Heart left ventricle (tissue), 16 donors: ENCODE data around the gene GNB1. TPM values are rescaled to one million over a fixed set of nuclear protein-coding genes. Genes with fewer than 3 reads are reported as not detected.
"Not testable (repeated sequence)": the region's sequence is repeated elsewhere in the genome, so short reads cannot be mapped to it uniquely, and the experiment has no call there.

ENCODE experiments used
- ATAC-seq, 4 donors: fragments of 200-7000 bp; cut with Tn5 transposase; one replicate each; pipeline ENCODE4 v1.9.1; 2020 to 2022; ENCODE audit warnings: moderate library complexity in 4 of 4, mild to moderate bottlenecking in 3 of 4, moderate number of reproducible peaks in 1 of 4
- DNase-seq, 5 donors: peaks; one replicate each; pipeline ENCODE4 v3.0.0-alpha.2; 2020
- H3K27ac ChIP-seq, 12 donors: fragments of 200-600 bp; sonication (generic) in 4 of 12; one replicate each; pipeline versions ENCODE4 v1.5.0 to v1.8.0; 2016 to 2022; ENCODE audit warnings: mild to moderate bottlenecking in 2 of 12
- H3K27me3 ChIP-seq, 9 donors: fragments of 200-600 bp; sonication (generic) in 2 of 9; one replicate each; pipeline versions ENCODE4 v1.5.1 to v1.8.0; 2016 to 2022; ENCODE audit warnings: mild to moderate bottlenecking in 3 of 9
- H3K36me3 ChIP-seq, 9 donors: fragments of 200-600 bp; sonication (generic) in 2 of 9; one replicate each; pipeline versions ENCODE4 v1.5.0 to v1.8.0; 2018 to 2022; ENCODE audit warnings: mild to moderate bottlenecking in 2 of 9
- H3K4me1 ChIP-seq, 12 donors: fragments of 200-600 bp; sonication (generic) in 4 of 12; one replicate each; pipeline versions ENCODE4 v1.5.0 to v1.8.0; 2016 to 2022; ENCODE audit warnings: mild to moderate bottlenecking in 3 of 12
- H3K4me3 ChIP-seq, 12 donors: fragments of 200-600 bp; sonication (generic) in 4 of 12; one replicate each; pipeline versions ENCODE4 v1.5.0 to v1.8.0; 2017 to 2022; ENCODE audit warnings: mild to moderate bottlenecking in 9 of 12, moderate library complexity in 4 of 12
- H3K9me3 ChIP-seq, 12 donors: fragments of 200-600 bp; sonication (generic) in 4 of 12; one replicate each; pipeline versions ENCODE4 v1.5.0 to v1.8.0; 2016 to 2022; ENCODE audit warnings: mild to moderate bottlenecking in 1 of 12
- POLR2A ChIP-seq, 2 donors: fragments of 450-650 bp; IDR thresholded peaks; one replicate each; pipeline ENCODE4 v1.6.1; 2017; ENCODE audit warnings: antibody characterized with exemption in 2 of 2, mild to moderate bottlenecking in 2 of 2, moderate library complexity in 2 of 2
- WGBS, 4 donors: extraction: QIAGEN DNeasy Blood & Tissue Kit in 2 of 4; methylation state at CpG; one replicate each; pipeline versions ENCODE4 v1.1.5 to v1.1.7; 2013 to 2018; 5-methylcytosine and 5-hydroxymethylcytosine counted together
- intact Hi-C, 10 donors: fragments of 100-400 bp; cut with DNase I; formaldehyde crosslinking; loops; one replicate each; pipeline versions ENCODE4 v1.11.1 to v1.14.2; 2022
- polyA plus RNA-seq, 2 donors: library from polyadenylated mRNA; stranded (reverse); fragments of 200-250 nt; gene quantifications; one replicate each; pipeline ENCODE4 v1.2.3, GENCODE V29; 2013
- total RNA-seq, 9 donors: library from RNA; depleted of rRNA in 2 of 9; stranded (reverse); fragments of >200 nt in 2 of 9; fragmentation: NEBNext Ultra II Directional in 3 of 9; extraction: Animal tissue kit (Norgen Biotek cat#: 25700) in 3 of 9; gene quantifications; one replicate each; pipeline versions ENCODE4 v1.1.0 to v1.2.4, GENCODE V29; 2016 to 2023
- TF ChIP-seq, protein P1 (sequence below), 12 donors: fragments of 200-600 bp; sonication (generic) in 4 of 12; IDR thresholded peaks; one replicate each; pipeline versions ENCODE4 v1.5.0 to v1.8.0; 2018 to 2022; ENCODE audit warnings: antibody characterized with exemption in 12 of 12, mild to moderate bottlenecking in 5 of 12
- donor health status: ischemic (EF 13 %, LVEDD 7.1; RV severe dilation, severe dysfunction).
- donor health status: healthy with polysubstance abuse.
- donor health status: DM: no; HTN: yes; CAD: no.
- donor health status: DM: no; HTN: no; CAD: no.
- donor health status: ischemic (EF 25% LVEDD 6.9; RV normal size, moderate dysfunction).
- donor health status: ischemic (EF 25% LVEDD 5.7; RV mildly dilated, moderate dysfunction).
- donor health status: healthy.
- donor health status: DM: yes; HTN: yes; CAD: no.
- donor health status: ischemic (EF 35%, LVEDD 5.7; RV mildly dilated, moderate dysfunction).
- donor health status: nonischemic (EF 11% LVEDD 7.7; RV severe dilation, severe dysfunction).
- donor health status: DM: yes; HTN: yes; CAD: no.
- donor health status: PGD.
- donor health status: ischemic (EF 29% LVEDD 5.4; RV normal size, mild dysfunction).
- donor health status: nonischemic (EF 23%, LVEDD 6.1; RV moderate dilation, normal function).

The GNB1 gene
- total and polyA plus RNA-seq, 11 donors = 52.9 to 275 (median 172) TPM

DNA sequence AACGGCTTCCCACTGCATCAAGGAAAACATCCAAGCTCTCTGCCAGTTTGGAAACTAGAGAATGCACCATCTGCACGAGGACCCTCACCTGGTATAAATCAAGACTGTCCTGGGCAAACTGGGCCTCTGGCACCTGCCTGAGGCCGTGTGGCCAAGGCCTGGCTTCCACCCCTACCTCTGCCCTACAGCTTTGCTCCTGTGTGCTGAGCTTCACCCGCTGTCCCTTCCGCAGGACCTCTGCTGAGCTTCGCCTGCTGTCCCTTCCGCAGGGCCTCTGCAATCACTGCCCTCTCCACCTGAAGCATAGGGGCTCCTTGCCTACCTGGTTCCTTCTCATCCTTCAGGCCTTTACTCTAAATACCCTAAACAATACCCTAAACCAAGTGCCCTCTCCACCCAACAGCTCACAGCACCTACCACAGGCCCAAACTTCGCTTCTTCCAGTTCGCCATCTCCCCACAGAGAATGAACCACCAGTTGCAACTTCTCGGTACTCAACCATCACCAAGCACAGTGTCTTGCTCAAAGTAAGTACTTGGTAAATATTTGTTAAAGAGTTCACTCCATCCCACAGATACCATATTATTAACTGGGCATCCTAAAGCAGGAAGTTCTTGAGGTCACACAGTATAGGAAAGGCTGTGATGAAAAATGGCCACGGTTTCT is 18.4 kb downstream of the GNB1 start:
- Histone ChIP-seq H3K36me3 (peaks cover 0 to 49% (median 3%) of the 10 kb centered on the region in 9 donors), H3K9me3 (no peaks in the 10 kb centered on the region), H3K27me3 (no peaks in the 10 kb centered on the region), H3K4me1 (peaks cover 24 to 99% (median 84%) of the 10 kb centered on the region in 12 donors), H3K4me3 (no peak overlapping the region), H3K27ac (peak overlapping the region in 10 of 12 donors; percentile 37 to 82 (median 70))
- intact Hi-C loops = no loop called here
- ATAC-seq (peak in 1 of 4 donors; percentile 2), DNase-seq (no peak)
- 74 to 81% (median 79%) methylated on average over 11 of the region's 11 CpGs for WGBS, 4 donors
- no peak for TF ChIP-seq POLR2A (IDR thresholded peaks at IDR 0.05)
- TF ChIP-seq, protein P1, sequence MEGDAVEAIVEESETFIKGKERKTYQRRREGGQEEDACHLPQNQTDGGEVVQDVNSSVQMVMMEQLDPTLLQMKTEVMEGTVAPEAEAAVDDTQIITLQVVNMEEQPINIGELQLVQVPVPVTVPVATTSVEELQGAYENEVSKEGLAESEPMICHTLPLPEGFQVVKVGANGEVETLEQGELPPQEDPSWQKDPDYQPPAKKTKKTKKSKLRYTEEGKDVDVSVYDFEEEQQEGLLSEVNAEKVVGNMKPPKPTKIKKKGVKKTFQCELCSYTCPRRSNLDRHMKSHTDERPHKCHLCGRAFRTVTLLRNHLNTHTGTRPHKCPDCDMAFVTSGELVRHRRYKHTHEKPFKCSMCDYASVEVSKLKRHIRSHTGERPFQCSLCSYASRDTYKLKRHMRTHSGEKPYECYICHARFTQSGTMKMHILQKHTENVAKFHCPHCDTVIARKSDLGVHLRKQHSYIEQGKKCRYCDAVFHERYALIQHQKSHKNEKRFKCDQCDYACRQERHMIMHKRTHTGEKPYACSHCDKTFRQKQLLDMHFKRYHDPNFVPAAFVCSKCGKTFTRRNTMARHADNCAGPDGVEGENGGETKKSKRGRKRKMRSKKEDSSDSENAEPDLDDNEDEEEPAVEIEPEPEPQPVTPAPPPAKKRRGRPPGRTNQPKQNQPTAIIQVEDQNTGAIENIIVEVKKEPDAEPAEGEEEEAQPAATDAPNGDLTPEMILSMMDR (IDR thresholded peaks at IDR 0.05) = no peak

DNA sequence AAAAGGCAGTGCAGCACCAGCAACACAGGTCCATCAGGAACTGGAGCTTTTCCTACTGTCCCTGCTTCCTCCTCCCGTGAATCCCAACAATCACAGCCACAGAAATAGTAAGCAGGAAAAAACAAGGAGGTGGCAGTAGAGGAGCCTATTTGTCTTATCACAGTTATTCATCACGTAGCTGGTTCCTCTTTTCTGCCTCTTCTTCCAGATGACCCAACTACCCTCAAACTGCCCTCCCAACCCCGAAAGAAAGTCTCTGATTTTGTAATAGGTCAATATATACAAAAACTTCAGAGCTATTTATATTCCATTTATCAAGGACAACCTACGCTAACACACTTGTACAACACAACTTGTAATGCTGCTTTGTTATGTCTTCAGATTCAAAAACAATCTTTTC is 21.4 kb downstream of the GNB1 start:
- H3K27me3 ChIP-seq = no peaks in the 10 kb centered on the region
- H3K4me1 ChIP-seq = peaks cover 21 to 97% (median 76%) of the 10 kb centered on the region in 12 donors
- ATAC-seq = no peak
- TF ChIP-seq, protein P1 (IDR thresholded peaks at IDR 0.05) = no peak
- no peak for TF ChIP-seq POLR2A (IDR thresholded peaks at IDR 0.05)
- no peak overlapping the region for H3K4me3 ChIP-seq
- intact Hi-C loops = no loop called here
- WGBS, 4 donors = 16 to 26% (median 20%) methylated on average over 4 of the region's 4 CpGs
- peaks cover 0 to 24% (median 0%) of the 10 kb centered on the region in 9 donors for H3K36me3 ChIP-seq
- H3K27ac ChIP-seq = peak overlapping the region in 4 of 12 donors; percentile 14 to 52 (median 28)
- no peak for DNase-seq
- H3K9me3 ChIP-seq = no peaks in the 10 kb centered on the region

DNA sequence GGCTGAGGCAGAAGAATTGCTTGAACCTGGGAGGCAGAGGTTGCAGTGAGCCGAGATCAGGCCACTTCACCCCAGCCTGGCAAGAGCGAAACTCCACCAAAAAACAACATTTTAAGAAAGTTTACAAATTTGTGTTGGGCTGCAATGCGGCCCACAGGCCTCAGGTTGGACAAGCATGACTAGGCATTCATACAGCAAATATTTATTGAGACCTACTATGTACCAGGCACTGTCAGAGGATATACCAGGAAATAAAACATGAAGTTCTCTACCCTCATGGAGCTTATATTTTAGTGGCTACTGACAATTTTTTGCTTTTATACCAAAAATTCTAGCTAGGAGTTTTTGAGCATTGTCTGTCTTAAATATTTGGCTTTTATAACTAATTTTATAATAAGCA is 23.7 kb downstream of the GNB1 start:
- WGBS, 4 donors = 96 to 98% (median 97%) methylated on average over 3 of the region's 3 CpGs
- H3K27me3 ChIP-seq = no peaks in the 10 kb centered on the region
- peaks cover 0 to 2% (median 0%) of the 10 kb centered on the region in 9 donors for H3K36me3 ChIP-seq
- no peak for ATAC-seq
- H3K4me3 ChIP-seq = no peak overlapping the region
- DNase-seq = no peak
- H3K4me1 ChIP-seq = peaks cover 8 to 98% (median 76%) of the 10 kb centered on the region in 12 donors
- H3K9me3 ChIP-seq = no peaks in the 10 kb centered on the region
- no peak for TF ChIP-seq POLR2A (IDR thresholded peaks at IDR 0.05)
- TF ChIP-seq, protein P1 (IDR thresholded peaks at IDR 0.05) = no peak
- H3K27ac ChIP-seq = no peak overlapping the region
- intact Hi-C loops = no loop called here

DNA sequence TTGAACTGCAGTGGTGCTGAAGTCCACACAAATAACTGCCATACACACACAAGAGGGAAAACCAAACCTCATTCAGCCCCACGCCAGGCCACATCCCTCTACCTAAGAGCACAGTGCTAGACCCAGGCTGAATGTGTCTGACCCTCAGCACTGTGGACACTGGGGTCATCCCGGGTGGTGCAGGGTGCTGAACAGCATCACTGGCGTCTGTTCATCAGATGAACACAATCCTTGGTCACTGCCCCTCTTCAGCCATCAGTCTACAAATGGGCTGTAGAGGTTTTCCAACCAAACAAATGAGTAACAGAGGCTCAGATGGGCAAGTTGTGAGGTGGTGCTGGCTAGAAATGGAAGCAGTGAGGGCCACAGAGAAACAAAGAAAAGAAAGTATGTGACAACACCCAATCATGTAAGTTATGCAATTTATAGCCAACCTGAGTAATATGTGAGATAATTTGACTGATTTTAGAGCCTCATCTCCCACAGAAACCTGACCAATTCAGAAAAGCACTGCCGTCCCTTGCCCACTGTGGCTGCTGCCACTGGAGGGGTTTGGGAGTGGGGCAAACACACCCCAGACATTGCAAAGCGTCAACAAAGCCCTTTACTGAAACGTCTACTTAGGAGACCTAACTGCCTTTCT is 27.9 kb downstream of the GNB1 start:
- ATAC-seq (no peak), DNase-seq (no peak)
- peak overlapping the region in 3 of 12 donors; percentile 23 to 87 (median 25) for H3K27ac ChIP-seq
- 55 to 60% (median 57%) methylated on average over 5 to 6 of the region's 6 CpGs for whole genome bisulfite sequencing, 4 donors
- H3K4me1 ChIP-seq = peaks cover 9 to 98% (median 83%) of the 10 kb centered on the region in 12 donors
- intact Hi-C loops = loop anchor here in 1 of 10 donors (5.0 kb wide), 1 partner anchor 44 kb away; no protein-coding TSS in a partner anchor
- no peaks in the 10 kb centered on the region for H3K27me3 ChIP-seq
- H3K9me3 ChIP-seq = no peaks in the 10 kb centered on the region
- no peak overlapping the region for H3K4me3 ChIP-seq
- H3K36me3 ChIP-seq = no peaks in the 10 kb centered on the region
- no peak for TF ChIP-seq POLR2A (IDR thresholded peaks at IDR 0.05)
- TF ChIP-seq, protein P1 (IDR thresholded peaks at IDR 0.05) = no peak

DNA sequence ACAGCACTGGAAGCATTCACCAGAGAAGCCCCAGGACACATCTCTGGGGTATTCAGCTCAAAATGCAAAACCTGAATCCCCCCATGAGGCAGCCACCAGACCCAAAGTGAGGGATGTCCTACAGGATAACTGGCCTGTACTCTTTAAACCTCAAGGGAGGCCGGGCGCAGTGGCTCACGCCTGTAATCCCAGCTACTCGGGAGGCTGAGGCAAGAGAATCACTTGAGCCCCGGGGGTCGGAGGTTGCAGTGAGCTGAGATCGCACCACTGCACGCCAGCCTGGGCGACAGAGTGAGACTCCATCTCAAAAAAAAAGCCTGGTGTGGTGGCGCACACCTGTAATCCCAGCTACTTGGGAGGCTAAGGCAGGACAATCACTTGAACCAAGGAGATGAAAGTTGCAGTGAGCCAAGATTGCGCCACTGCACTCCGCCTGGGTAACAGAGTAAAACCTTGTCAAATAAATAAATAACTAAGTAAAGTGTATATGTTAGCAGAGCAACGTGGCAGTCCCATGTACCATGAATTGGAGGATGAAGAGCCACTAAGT is 29.1 kb downstream of the GNB1 start:
- not testable (repeated sequence) for ATAC-seq, DNase-seq, H3K9me3 ChIP-seq, H3K4me3 ChIP-seq, H3K27me3 ChIP-seq, H3K36me3 ChIP-seq
- intact Hi-C loops = loop anchor here in 1 of 10 donors (5.0 kb wide), 1 partner anchor 45 kb away; no protein-coding TSS in a partner anchor
- Histone ChIP-seq H3K27ac (peak overlapping the region in 8 of 12 donors; percentile 2 to 89 (median 62)), H3K4me1 (peaks cover 19 to 98% (median 84%) of the 10 kb centered on the region in 12 donors)
- WGBS, 4 donors = 73 to 90% (median 82%) methylated on average over 11 to 13 of the region's 13 CpGs
